Measurements from ENCODE around the gene MOAP1.
"Not testable (repeated sequence)": the region's sequence is repeated elsewhere in the genome, so short reads cannot be mapped to it uniquely, and the experiment has no call there.

The MOAP1 gene

DNA sequence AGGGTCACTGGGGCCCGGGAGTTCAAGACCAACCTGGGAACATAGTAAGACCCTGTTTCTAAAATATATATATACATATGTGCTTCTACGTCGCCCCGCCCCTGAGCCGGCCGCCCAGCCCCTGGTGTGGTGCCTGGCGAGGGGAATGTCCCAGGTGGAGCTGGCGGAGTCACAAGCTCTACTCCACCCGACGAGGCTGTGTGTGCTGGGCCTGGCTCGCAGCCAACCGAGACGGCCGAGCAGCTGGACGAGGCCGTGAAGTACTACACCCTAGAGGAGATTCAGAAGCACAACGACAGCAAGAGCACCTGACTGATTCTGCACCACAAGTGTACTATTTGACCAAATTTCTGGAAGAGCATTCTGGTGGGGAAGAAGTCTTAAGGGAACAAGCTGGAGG lies 46.8 kb downstream of the MOAP1 start:
- H3K27me3 ChIP-seq (ENCODE audit: control insufficient read depth, insufficient read depth, low read length), result no peaks in the 10 kb centered on the region

DNA sequence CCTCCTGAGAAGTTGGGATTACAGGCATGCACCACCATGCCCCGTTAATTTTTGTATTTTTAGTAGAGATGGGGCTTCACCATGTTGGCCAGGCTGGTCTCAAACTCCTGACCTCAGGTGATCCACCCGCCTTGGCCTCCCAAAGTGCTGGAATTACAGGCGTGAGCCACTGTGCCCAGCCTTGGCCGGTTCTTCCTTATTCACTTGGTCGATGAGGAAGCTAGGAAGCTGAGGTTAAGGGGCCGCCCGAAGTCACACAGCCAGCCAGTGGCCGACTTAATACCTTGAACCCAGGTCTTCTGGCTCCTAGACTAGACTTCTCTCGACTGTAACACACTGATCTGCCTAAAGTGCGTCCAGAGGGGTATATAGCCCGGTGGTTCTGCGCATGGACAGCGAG lies 48.2 kb downstream of the MOAP1 start:
- H3K27ac ChIP-seq (ENCODE audit: low read depth, low read length); H3K4me3 ChIP-seq (ENCODE audit: low read depth, low read length); H3K9ac ChIP-seq (ENCODE audit: low read length); H3K9me3 ChIP-seq (ENCODE audit: control insufficient read depth, insufficient read depth, low read depth, low read length); H3K27me3 ChIP-seq (ENCODE audit: control insufficient read depth, insufficient read depth, low read length); H3K36me3 ChIP-seq (ENCODE audit: control insufficient read depth, insufficient read depth, low read length); H3K4me1 ChIP-seq (ENCODE audit: control insufficient read depth, insufficient read depth, low read length): not testable (repeated sequence)

More for the DNA sequence above, 46.8 kb downstream of the MOAP1 start:
- H3K9me3 ChIP-seq (ENCODE audit: control insufficient read depth, insufficient read depth, low read depth, low read length), result no peaks in the 10 kb centered on the region
- no peak overlapping the region for H3K4me3 ChIP-seq (ENCODE audit: low read depth, low read length)
- no peak overlapping the region for H3K27ac ChIP-seq (ENCODE audit: low read depth, low read length)
- H3K36me3 ChIP-seq (ENCODE audit: control insufficient read depth, insufficient read depth, low read length), result no peaks in the 10 kb centered on the region
- no peak overlapping the region for H3K9ac ChIP-seq (ENCODE audit: low read length)
- H3K4me1 ChIP-seq (ENCODE audit: control insufficient read depth, insufficient read depth, low read length), result no peaks in the 10 kb centered on the region

DNA sequence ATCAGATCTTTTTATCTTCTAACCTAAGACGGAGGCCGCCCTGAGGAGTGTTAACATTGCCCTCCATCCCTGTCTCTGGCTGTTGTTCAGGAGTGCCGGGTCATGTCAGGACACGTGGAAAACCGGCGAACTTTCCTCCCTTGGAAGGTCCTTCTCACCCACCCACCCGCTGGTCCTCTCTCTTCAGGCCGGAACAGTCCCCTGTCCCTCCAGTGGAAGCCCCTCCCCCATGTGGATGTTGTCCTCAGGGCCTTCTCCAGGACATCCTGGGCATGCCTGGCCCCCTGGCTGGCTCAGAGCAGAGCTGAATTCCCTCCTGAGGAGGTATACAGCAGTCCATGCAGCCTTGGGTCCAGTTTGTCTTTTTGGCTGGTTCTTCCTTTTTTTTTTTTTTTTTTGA lies 48.7 kb downstream of the MOAP1 start:
- Histone ChIP-seq H3K27me3 (ENCODE audit: control insufficient read depth, insufficient read depth, low read length) (no peaks in the 10 kb centered on the region), H3K36me3 (ENCODE audit: control insufficient read depth, insufficient read depth, low read length) (no peaks in the 10 kb centered on the region), H3K9me3 (ENCODE audit: control insufficient read depth, insufficient read depth, low read depth, low read length) (no peaks in the 10 kb centered on the region), H3K4me3 (ENCODE audit: low read depth, low read length) (no peak overlapping the region), H3K9ac (ENCODE audit: low read length) (no peak overlapping the region), H3K27ac (ENCODE audit: low read depth, low read length) (no peak overlapping the region), H3K4me1 (ENCODE audit: control insufficient read depth, insufficient read depth, low read length) (no peaks in the 10 kb centered on the region)

DNA sequence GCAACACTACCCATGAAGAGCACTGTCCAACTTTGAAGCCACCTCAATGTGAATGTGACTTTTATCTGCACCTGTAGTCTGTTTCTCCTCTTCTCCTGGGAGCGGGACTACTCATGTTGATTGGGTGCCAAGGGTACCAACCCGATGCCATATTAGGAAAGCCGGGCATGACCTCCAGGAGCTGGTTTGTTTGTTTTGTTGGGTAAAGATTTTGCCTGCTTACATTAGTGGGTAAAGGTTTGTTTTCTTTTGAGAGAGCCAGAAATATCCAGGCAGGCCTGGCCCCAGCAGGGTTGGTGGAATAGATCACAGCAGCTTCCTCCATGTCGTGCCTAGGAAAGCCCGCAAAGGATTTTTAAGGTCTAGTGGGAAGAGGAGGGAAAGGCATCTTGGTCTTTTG lies 49.3 kb downstream of the MOAP1 start:
- Histone ChIP-seq H3K27ac (ENCODE audit: low read depth, low read length) (no peak overlapping the region), H3K4me1 (ENCODE audit: control insufficient read depth, insufficient read depth, low read length) (no peaks in the 10 kb centered on the region), H3K4me3 (ENCODE audit: low read depth, low read length) (no peak overlapping the region), H3K36me3 (ENCODE audit: control insufficient read depth, insufficient read depth, low read length) (no peaks in the 10 kb centered on the region), H3K9me3 (ENCODE audit: control insufficient read depth, insufficient read depth, low read depth, low read length) (no peaks in the 10 kb centered on the region), H3K27me3 (ENCODE audit: control insufficient read depth, insufficient read depth, low read length) (no peaks in the 10 kb centered on the region), H3K9ac (ENCODE audit: low read length) (no peak overlapping the region)

DNA sequence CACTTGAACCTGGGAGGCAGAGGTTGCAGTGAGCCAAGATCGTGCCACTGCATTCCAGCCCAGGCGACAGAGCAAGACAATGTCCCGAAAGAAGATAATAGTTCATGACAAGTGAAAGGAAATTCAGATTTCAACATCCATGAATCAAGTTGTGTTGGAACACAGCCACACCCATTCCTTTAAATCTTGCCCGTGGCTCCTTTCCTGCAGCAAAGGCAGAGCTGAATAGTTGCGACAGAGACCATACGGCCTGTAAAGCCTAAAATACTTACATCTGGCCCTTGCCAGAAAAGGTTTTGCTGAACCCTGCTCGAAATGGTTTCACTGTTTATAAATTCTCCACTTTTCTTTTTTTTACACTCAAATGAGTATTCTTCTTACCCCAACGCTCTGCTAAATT lies 51.2 kb downstream of the MOAP1 start:
- Histone ChIP-seq H3K27me3 (ENCODE audit: control insufficient read depth, insufficient read depth, low read length) (no peaks in the 10 kb centered on the region), H3K9ac (ENCODE audit: low read length) (no peak overlapping the region)

DNA sequence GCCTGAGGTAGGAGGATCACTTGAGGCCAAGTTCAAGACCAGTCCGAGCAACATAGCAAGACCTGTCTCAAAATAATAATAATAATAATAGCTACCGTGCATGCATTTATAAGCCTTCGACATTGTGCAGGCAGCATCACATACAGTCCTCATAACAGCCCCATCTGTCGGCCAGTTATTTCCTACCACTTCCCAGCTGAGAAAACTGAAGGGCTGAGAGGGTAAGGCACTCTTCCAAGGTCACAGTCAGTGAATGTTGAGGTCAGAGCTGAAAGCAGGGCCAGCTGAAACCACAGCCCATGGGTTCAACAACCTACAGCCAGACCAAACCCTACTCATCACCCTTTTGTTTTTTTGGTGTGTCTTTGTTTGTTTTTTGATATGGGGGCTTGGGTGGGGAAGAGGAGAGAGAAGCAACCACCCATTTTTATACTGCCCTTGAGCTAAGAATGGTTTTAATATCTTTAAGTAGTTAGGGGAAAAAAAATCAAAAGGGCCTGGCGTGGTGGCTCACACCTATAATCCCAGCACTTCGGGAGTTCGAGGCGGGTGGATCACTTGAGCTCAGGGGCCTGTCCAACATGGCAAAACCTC lies 52.1 kb downstream of the MOAP1 start:
- no peaks in the 10 kb centered on the region for H3K36me3 ChIP-seq (ENCODE audit: control insufficient read depth, insufficient read depth, low read length)
- H3K9me3 ChIP-seq (ENCODE audit: control insufficient read depth, insufficient read depth, low read depth, low read length), result no peaks in the 10 kb centered on the region
- H3K27ac ChIP-seq (ENCODE audit: low read depth, low read length), result no peak overlapping the region
- H3K27me3 ChIP-seq (ENCODE audit: control insufficient read depth, insufficient read depth, low read length), result no peaks in the 10 kb centered on the region
- H3K9ac ChIP-seq (ENCODE audit: low read length), result no peak overlapping the region
- H3K4me3 ChIP-seq (ENCODE audit: low read depth, low read length), result no peak overlapping the region
- 0 out of 2 replicates have a peak, but pooled peaks cover 3% of the 10 kb centered on the region for H3K4me1 ChIP-seq (ENCODE audit: control insufficient read depth, insufficient read depth, low read length)

More for the DNA sequence above, 51.2 kb downstream of the MOAP1 start:
- Histone ChIP-seq H3K36me3 (ENCODE audit: control insufficient read depth, insufficient read depth, low read length) (no peaks in the 10 kb centered on the region), H3K4me1 (ENCODE audit: control insufficient read depth, insufficient read depth, low read length) (0 out of 2 replicates have a peak, but pooled peaks cover 3% of the 10 kb centered on the region), H3K4me3 (ENCODE audit: low read depth, low read length) (no peak overlapping the region), H3K9me3 (ENCODE audit: control insufficient read depth, insufficient read depth, low read depth, low read length) (no peaks in the 10 kb centered on the region), H3K27ac (ENCODE audit: low read depth, low read length) (no peak overlapping the region)

All from HUES6 (cell line).